ENCODE data around the gene PRODH2. TPM values are rescaled to one million over a fixed set of nuclear protein-coding genes. Genes with fewer than 3 reads are reported as not detected.
"Not testable (repeated sequence)": the region's sequence is repeated elsewhere in the genome, so short reads cannot be mapped to it uniquely, and the experiment has no call there.

Gene PRODH2
- total RNA-seq, 1 donor from 2014 or later: not detected

GRCh38 chr19:35801828-35802227, 10.8 kb downstream of the PRODH2 start:
- no peak for DNase-seq (ENCODE audit: low read depth, low spot score)
- no peaks in the 10 kb centered on the region for H3K4me1 Mint-ChIP-seq
- TF ChIP-seq CTCF (conservative IDR thresholded peaks at IDR 0.05): no peak
- H3K36me3 Mint-ChIP-seq (ENCODE audit: low read depth): no peaks in the 10 kb centered on the region
- H3K27me3 Mint-ChIP-seq (ENCODE audit: low read depth): peaks cover 46% of the 10 kb centered on the region
- no peaks in the 10 kb centered on the region for H3K9me3 Mint-ChIP-seq
- no peak overlapping the region for H3K27ac Mint-ChIP-seq (ENCODE audit: unreplicated experiment)
- H3K4me3 Mint-ChIP-seq: no peak overlapping the region

- H3K36me3 Mint-ChIP-seq (ENCODE audit: low read depth): no peaks in the 10 kb centered on the region
- H3K4me1 Mint-ChIP-seq: no peaks in the 10 kb centered on the region
- H3K4me3 Mint-ChIP-seq: no peak overlapping the region
- H3K27me3 Mint-ChIP-seq (ENCODE audit: low read depth): peaks cover 49% of the 10 kb centered on the region
- H3K27ac Mint-ChIP-seq (ENCODE audit: unreplicated experiment): no peak overlapping the region
- TF ChIP-seq CTCF (conservative IDR thresholded peaks at IDR 0.05): no peak
- no peak for DNase-seq (ENCODE audit: low read depth, low spot score)
- H3K9me3 Mint-ChIP-seq: no peaks in the 10 kb centered on the region
Observed at GRCh38 chr19:35797663-35798062, 15.0 kb downstream of the PRODH2 start.

- Mint-ChIP-seq H3K9me3 (no peaks in the 10 kb centered on the region), H3K27ac (ENCODE audit: unreplicated experiment) (no peak overlapping the region), H3K4me3 (no peak overlapping the region), H3K27me3 (ENCODE audit: low read depth) (peaks cover 45% of the 10 kb centered on the region), H3K36me3 (ENCODE audit: low read depth) (no peaks in the 10 kb centered on the region), H3K4me1 (no peaks in the 10 kb centered on the region)
- no peak for TF ChIP-seq CTCF (conservative IDR thresholded peaks at IDR 0.05)
- no peak for DNase-seq (ENCODE audit: low read depth, low spot score)
Observed at GRCh38 chr19:35796645-35797542, 15.8 kb downstream of the PRODH2 start.

- not testable (repeated sequence) for H3K27ac Mint-ChIP-seq (ENCODE audit: unreplicated experiment); H3K4me1 Mint-ChIP-seq; H3K36me3 Mint-ChIP-seq (ENCODE audit: low read depth); H3K4me3 Mint-ChIP-seq; DNase-seq (ENCODE audit: low read depth, low spot score); H3K9me3 Mint-ChIP-seq
- peaks cover 40% of the 10 kb centered on the region for H3K27me3 Mint-ChIP-seq (ENCODE audit: low read depth)
Observed at GRCh38 chr19:35795564-35795963, 17.1 kb downstream of the PRODH2 start.

- no peak for TF ChIP-seq CTCF (conservative IDR thresholded peaks at IDR 0.05)
- Mint-ChIP-seq H3K4me1 (no peaks in the 10 kb centered on the region), H3K4me3 (no peak overlapping the region), H3K9me3 (no peaks in the 10 kb centered on the region), H3K36me3 (ENCODE audit: low read depth) (no peaks in the 10 kb centered on the region), H3K27me3 (ENCODE audit: low read depth) (peaks cover 36% of the 10 kb centered on the region), H3K27ac (ENCODE audit: unreplicated experiment) (no peak overlapping the region)
- no peak for DNase-seq (ENCODE audit: low read depth, low spot score)
Observed at GRCh38 chr19:35793381-35794165, 19.1 kb downstream of the PRODH2 start.

- H3K9me3 Mint-ChIP-seq: no peaks in the 10 kb centered on the region
- no peak for DNase-seq (ENCODE audit: low read depth, low spot score)
- H3K27me3 Mint-ChIP-seq (ENCODE audit: low read depth): peaks cover 32% of the 10 kb centered on the region
- H3K4me3 Mint-ChIP-seq: peak overlapping the region; percentile 23
- no peak overlapping the region for H3K27ac Mint-ChIP-seq (ENCODE audit: unreplicated experiment)
- H3K36me3 Mint-ChIP-seq (ENCODE audit: low read depth): no peaks in the 10 kb centered on the region
- no peaks in the 10 kb centered on the region for H3K4me1 Mint-ChIP-seq
- no peak for TF ChIP-seq CTCF (conservative IDR thresholded peaks at IDR 0.05)
Observed at GRCh38 chr19:35792888-35793287, 19.8 kb downstream of the PRODH2 start.

Measured in neural crest cell (in vitro differentiated cells).